CD4-positive, alpha-beta T cell treated with Interleukin-10 for 1 hour (primary cell): Measurements from ENCODE around the gene TLK1.
A peak's percentile ranks its signal among the peaks of the same experiment; 100 is the strongest.

ENCODE experiments used
- DNase-seq: peaks from one replicate; pipeline ENCODE4 v3.0.0-alpha.2; 2020

TLK1 gene

GRCh38 chr2:170991398-170992182 is 169.1 kb downstream of the TLK1 start:
- DNase-seq = no peak

GRCh38 chr2:170986566-170987258 is 174.0 kb downstream of the TLK1 start:
- no peak for DNase-seq

GRCh38 chr2:170985407-170985806 is 175.3 kb downstream of the TLK1 start:
- no peak for DNase-seq

GRCh38 chr2:170984079-170984478 is 176.6 kb downstream of the TLK1 start:
- DNase-seq = no peak

GRCh38 chr2:170975943-170976270 is 184.8 kb downstream of the TLK1 start:
- no peak for DNase-seq

- DNase-seq = no peak
Observed at GRCh38 chr2:170975127-170975942, 185.4 kb downstream of the TLK1 start.

- DNase-seq = no peak
Observed at GRCh38 chr2:170974304-170974993, 186.2 kb downstream of the TLK1 start.

- peak; percentile 89 for DNase-seq
Observed at GRCh38 chr2:170973492-170974303, 187.0 kb downstream of the TLK1 start.

GRCh38 chr2:170973225-170973491 is 187.5 kb downstream of the TLK1 start:
- no peak for DNase-seq

GRCh38 chr2:170972296-170973224 is 188.1 kb downstream of the TLK1 start:
- no peak for DNase-seq

GRCh38 chr2:170971071-170971470 is 189.6 kb downstream of the TLK1 start:
- no peak for DNase-seq

- no peak for DNase-seq
Observed at GRCh38 chr2:170969872-170970496, 190.7 kb downstream of the TLK1 start.

- DNase-seq = no peak
Observed at GRCh38 chr2:170969030-170969429, 191.7 kb downstream of the TLK1 start.

GRCh38 chr2:170968205-170969003 is 192.3 kb downstream of the TLK1 start:
- no peak for DNase-seq

GRCh38 chr2:170967553-170967952 is 193.1 kb downstream of the TLK1 start:
- no peak for DNase-seq

GRCh38 chr2:170966648-170967396 is 193.9 kb downstream of the TLK1 start:
- DNase-seq = no peak

GRCh38 chr2:170965446-170966225 is 195.1 kb downstream of the TLK1 start:
- no peak for DNase-seq

GRCh38 chr2:170963386-170963785 is 197.3 kb downstream of the TLK1 start:
- DNase-seq = no peak
